ENCODE measurements around the gene PHACTR3.
"Not testable (repeated sequence)": the region's sequence is repeated elsewhere in the genome, so short reads cannot be mapped to it uniquely, and the experiment has no call there.

The PHACTR3 gene

GRCh38 chr20:59589086-59589684 is 15.2 kb upstream of the PHACTR3 start:
- no peak for FAIRE-seq

- no peak for FAIRE-seq
Observed at GRCh38 chr20:59591061-59591460, 13.3 kb upstream of the PHACTR3 start.

- no peak for FAIRE-seq
Observed at GRCh38 chr20:59596690-59597089, 7.7 kb upstream of the PHACTR3 start.

- FAIRE-seq = no peak
Observed at GRCh38 chr20:59597240-59597639, 7.1 kb upstream of the PHACTR3 start.

GRCh38 chr20:59598625-59599310 is 5.6 kb upstream of the PHACTR3 start:
- no peak for FAIRE-seq

- FAIRE-seq = no peak
Observed at GRCh38 chr20:59599941-59600340, 4.4 kb upstream of the PHACTR3 start.

- FAIRE-seq = no peak
Observed at GRCh38 chr20:59600472-59600871, 3.9 kb upstream of the PHACTR3 start.

- FAIRE-seq = no peak
Observed at GRCh38 chr20:59602546-59603080, 1.7 kb upstream of the PHACTR3 start.

GRCh38 chr20:59603176-59603575 is 1.2 kb upstream of the PHACTR3 start:
- no peak for FAIRE-seq

GRCh38 chr20:59604741-59605600 is 631 bp downstream of the PHACTR3 start:
- FAIRE-seq = no peak

- no peak for FAIRE-seq
Observed at GRCh38 chr20:59605601-59606364, 1.4 kb downstream of the PHACTR3 start.

GRCh38 chr20:59606566-59606965 is 2.2 kb downstream of the PHACTR3 start:
- no peak for FAIRE-seq

- no peak for FAIRE-seq
Observed at GRCh38 chr20:59608396-59608795, 4.1 kb downstream of the PHACTR3 start.

- FAIRE-seq = no peak
Observed at GRCh38 chr20:59608871-59609270, 4.5 kb downstream of the PHACTR3 start.

GRCh38 chr20:59611286-59611685 is 6.9 kb downstream of the PHACTR3 start:
- no peak for FAIRE-seq

GRCh38 chr20:59613861-59614260 is 9.5 kb downstream of the PHACTR3 start:
- no peak for FAIRE-seq

GRCh38 chr20:59614714-59615113 is 10.4 kb downstream of the PHACTR3 start:
- FAIRE-seq = no peak

- no peak for FAIRE-seq
Observed at GRCh38 chr20:59616306-59616705, 12.0 kb downstream of the PHACTR3 start.

- no peak for FAIRE-seq
Observed at GRCh38 chr20:59617221-59617620, 12.9 kb downstream of the PHACTR3 start.

GRCh38 chr20:59618131-59618530 is 13.8 kb downstream of the PHACTR3 start:
- no peak for FAIRE-seq

- FAIRE-seq = not testable (repeated sequence)
Observed at GRCh38 chr20:59618585-59618984, 14.2 kb downstream of the PHACTR3 start.

GRCh38 chr20:59620860-59621505 is 16.6 kb downstream of the PHACTR3 start:
- FAIRE-seq = no peak
